Stomach (tissue), 4 donors: ENCODE measurements around the gene UBE2I.

ENCODE experiments used
- CTCF ChIP-seq, 7 experiments: fragments of 450-650 bp in 4 of 7; fragments of 200-600 bp in 3 of 7; sonication (generic) in 3 of 7; IDR thresholded peaks; one replicate each; pipeline ENCODE4 v1.5.1; 2016 to 2019; ENCODE audit warnings: antibody characterized with exemption in 7 of 7, control low read depth in 2 of 7, mild to moderate bottlenecking in 1 of 7
- EP300 ChIP-seq: sonication (generic); formaldehyde crosslinking; IDR thresholded peaks from one replicate; pipeline ENCODE4 v1.6.1; 2017; ENCODE audit warnings: antibody characterized with exemption

GRCh38 chr16:1275791-1276579 lies 33.5 kb upstream of the UBE2I start:
- no peak for TF ChIP-seq CTCF (IDR thresholded peaks at IDR 0.05)
- no peak for TF ChIP-seq EP300
